H1 (cell line): Measurements from ENCODE around the gene RASL10B. TPM values are rescaled to one million over a fixed set of nuclear protein-coding genes. Genes with fewer than 3 reads are reported as not detected.

ENCODE experiments used
- CTBP2 ChIP-seq: IDR thresholded peaks from 2 replicates; pipeline ENCODE4 v1.7.0; 2011; ENCODE audit warnings: borderline replicate concordance, mild to moderate bottlenecking, moderate library complexity, mixed read lengths, low read length; ENCODE audit not compliant: insufficient read depth, insufficient read length
- KDM1A ChIP-seq: fragments of 200-600, 300-600 bp; sonication (generic); IDR thresholded peaks from 2 replicates; pipeline ENCODE4 v1.7.1; 2016; ENCODE audit warnings: mild to moderate bottlenecking, low read length, borderline replicate concordance
- NANOG ChIP-seq: IDR thresholded peaks from 2 replicates; pipeline ENCODE4 v1.6.1; 2011; ENCODE audit warnings: low read length, low read depth, mild to moderate bottlenecking, inconsistent platforms; ENCODE audit not compliant: insufficient read depth, poor library complexity, severe bottlenecking
- RBBP5 ChIP-seq: IDR thresholded peaks from 2 replicates; pipeline ENCODE4 v1.7.1; 2012; ENCODE audit warnings: low read depth, mild to moderate bottlenecking, inconsistent platforms, low read length, moderate library complexity, borderline replicate concordance
- SIX5 ChIP-seq: IDR thresholded peaks from 2 replicates; pipeline ENCODE4 v1.6.1; 2011; ENCODE audit warnings: mild to moderate bottlenecking, low read depth, low read length
- polyA plus RNA-seq, 7 experiments: library from polyadenylated mRNA; depleted of rRNA in 3 of 7; stranded (reverse) in 5 of 7; unstranded in 2 of 7; fragments of >200 nt in 5 of 7; fragments of 200-250 nt in 2 of 7; gene quantifications; 1 replicate in 5 of 7; 2 replicates in 1 of 7; 4 replicates in 1 of 7; pipeline versions ENCODE4 v1.2.1 to v1.2.3, GENCODE V29; 2011 to 2013; ENCODE audit warnings: missing spikeins in 2 of 7, mixed read lengths in 2 of 7
- total RNA-seq: library from RNA; stranded (reverse); fragmentation: NEBNext Ultra II Directional; extraction: Animal tissue kit (Norgen Biotek cat#: 25700); gene quantifications from 2 replicates; pipeline ENCODE4 v1.2.1, GENCODE V29; 2021

RASL10B gene
- total and polyA plus RNA-seq, 2 of the 8 experiments (the other 6 are each of a cell fraction or from before 2014, with no cell fraction given), result 17.5 to 22.8 TPM

DNA sequence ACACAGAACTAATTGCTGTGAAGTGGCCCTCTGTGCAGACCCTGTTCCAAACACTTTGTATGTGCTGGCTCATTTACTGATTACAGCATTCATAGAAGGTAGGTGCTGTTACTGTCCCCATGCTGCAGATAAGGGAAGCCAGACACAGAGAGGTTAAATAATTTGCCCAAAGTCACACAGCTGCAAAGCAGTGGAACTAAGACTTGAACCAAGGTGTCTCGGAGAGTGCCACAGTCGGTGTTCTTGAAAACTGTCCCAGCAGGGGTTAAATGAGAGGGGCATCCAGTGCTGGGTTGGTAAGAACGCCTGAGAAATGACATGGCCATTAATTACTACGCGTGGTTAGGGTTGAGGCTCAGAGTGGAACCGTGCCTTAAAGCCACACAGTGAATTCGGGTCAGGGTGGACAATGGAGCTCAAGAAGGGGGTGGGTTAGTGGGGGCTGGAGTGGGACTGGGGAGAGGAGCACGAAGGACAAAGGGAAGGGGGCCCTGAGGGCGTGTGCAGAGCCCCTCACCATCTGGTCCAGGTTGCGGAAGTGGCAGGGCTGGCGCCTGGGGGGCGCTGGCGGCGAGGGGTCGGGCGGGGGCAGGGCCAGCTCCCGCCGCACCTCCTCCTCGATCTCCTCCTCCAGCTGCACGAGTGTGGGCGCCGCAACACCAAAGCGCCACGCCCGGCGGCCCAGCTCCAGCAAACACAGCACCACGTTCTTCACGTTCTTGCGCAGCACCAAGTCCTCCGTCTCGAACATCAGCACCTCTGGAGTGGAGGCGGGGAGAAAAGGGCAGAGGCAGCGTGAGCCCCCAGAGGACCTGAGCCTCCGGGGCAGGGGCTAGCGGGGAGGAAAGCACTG lies 18.3 kb downstream of the RASL10B start (continued):
- no peak for TF ChIP-seq RBBP5
- TF ChIP-seq KDM1A, result peak; percentile 57; the same call in 1 of the 2 replicates
- TF ChIP-seq NANOG, result no peak
- no peak for TF ChIP-seq SIX5
- no peak for TF ChIP-seq CTBP2
- TF ChIP-seq, all 59 proteins: peak for 3
